Measurements from ENCODE around the gene WDR5. TPM values are rescaled to one million over a fixed set of nuclear protein-coding genes. Genes with fewer than 3 reads are reported as not detected.

Gene WDR5
- total and polyA plus RNA-seq, 2 of the 13 experiments (the other 11 are each of a cell fraction or from before 2014, with no cell fraction given): 34.3 TPM

DNA sequence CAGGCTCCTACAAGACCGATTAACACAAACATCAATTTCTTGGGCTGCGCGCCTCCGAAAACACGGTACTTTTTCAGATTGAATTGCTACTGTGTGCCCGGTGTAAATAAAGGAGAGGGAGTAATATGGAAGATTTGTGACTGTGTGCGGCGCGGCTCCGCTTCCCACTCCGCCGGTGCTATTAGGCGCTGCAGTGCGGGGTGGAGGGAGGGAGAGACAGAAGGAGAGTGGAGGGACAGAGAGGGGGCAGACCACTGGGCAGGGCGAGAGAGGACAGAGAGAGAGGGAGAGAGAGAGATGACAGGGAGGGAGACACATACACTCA is 53.2 kb downstream of the WDR5 start:
- TF ChIP-seq, protein P1, sequence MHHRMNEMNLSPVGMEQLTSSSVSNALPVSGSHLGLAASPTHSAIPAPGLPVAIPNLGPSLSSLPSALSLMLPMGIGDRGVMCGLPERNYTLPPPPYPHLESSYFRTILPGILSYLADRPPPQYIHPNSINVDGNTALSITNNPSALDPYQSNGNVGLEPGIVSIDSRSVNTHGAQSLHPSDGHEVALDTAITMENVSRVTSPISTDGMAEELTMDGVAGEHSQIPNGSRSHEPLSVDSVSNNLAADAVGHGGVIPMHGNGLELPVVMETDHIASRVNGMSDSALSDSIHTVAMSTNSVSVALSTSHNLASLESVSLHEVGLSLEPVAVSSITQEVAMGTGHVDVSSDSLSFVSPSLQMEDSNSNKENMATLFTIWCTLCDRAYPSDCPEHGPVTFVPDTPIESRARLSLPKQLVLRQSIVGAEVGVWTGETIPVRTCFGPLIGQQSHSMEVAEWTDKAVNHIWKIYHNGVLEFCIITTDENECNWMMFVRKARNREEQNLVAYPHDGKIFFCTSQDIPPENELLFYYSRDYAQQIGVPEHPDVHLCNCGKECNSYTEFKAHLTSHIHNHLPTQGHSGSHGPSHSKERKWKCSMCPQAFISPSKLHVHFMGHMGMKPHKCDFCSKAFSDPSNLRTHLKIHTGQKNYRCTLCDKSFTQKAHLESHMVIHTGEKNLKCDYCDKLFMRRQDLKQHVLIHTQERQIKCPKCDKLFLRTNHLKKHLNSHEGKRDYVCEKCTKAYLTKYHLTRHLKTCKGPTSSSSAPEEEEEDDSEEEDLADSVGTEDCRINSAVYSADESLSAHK (CRISPR knock-in tag; IDR thresholded peaks at IDR 0.05; ENCODE audit: borderline replicate concordance): no peak
- TF ChIP-seq, protein P2, sequence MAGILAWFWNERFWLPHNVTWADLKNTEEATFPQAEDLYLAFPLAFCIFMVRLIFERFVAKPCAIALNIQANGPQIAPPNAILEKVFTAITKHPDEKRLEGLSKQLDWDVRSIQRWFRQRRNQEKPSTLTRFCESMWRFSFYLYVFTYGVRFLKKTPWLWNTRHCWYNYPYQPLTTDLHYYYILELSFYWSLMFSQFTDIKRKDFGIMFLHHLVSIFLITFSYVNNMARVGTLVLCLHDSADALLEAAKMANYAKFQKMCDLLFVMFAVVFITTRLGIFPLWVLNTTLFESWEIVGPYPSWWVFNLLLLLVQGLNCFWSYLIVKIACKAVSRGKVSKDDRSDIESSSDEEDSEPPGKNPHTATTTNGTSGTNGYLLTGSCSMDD (CRISPR knock-in tag; IDR thresholded peaks at IDR 0.05): no peak
- TF ChIP-seq NAIF1 (CRISPR knock-in tag; IDR thresholded peaks at IDR 0.05; ENCODE audit: borderline replicate concordance) (no peak), THAP11 (CRISPR knock-in tag; IDR thresholded peaks at IDR 0.05) (no peak), ZNF30 (CRISPR knock-in tag; IDR thresholded peaks at IDR 0.05) (no peak), KLF15 (CRISPR knock-in tag; IDR thresholded peaks at IDR 0.05; ENCODE audit: borderline replicate concordance) (no peak), SMARCC2 (IDR thresholded peaks at IDR 0.05) (no peak), AGO1 (IDR thresholded peaks at IDR 0.05; ENCODE audit: low read depth, low read length, poor library complexity, severe bottlenecking) (no peak), ZNF773 (CRISPR knock-in tag; IDR thresholded peaks at IDR 0.05; ENCODE audit: borderline replicate concordance) (no peak), ZNF343 (CRISPR knock-in tag; IDR thresholded peaks at IDR 0.05) (no peak), ZSCAN31 (CRISPR knock-in tag; IDR thresholded peaks at IDR 0.05; ENCODE audit: low read depth) (no peak)
- TF ChIP-seq, protein P3, sequence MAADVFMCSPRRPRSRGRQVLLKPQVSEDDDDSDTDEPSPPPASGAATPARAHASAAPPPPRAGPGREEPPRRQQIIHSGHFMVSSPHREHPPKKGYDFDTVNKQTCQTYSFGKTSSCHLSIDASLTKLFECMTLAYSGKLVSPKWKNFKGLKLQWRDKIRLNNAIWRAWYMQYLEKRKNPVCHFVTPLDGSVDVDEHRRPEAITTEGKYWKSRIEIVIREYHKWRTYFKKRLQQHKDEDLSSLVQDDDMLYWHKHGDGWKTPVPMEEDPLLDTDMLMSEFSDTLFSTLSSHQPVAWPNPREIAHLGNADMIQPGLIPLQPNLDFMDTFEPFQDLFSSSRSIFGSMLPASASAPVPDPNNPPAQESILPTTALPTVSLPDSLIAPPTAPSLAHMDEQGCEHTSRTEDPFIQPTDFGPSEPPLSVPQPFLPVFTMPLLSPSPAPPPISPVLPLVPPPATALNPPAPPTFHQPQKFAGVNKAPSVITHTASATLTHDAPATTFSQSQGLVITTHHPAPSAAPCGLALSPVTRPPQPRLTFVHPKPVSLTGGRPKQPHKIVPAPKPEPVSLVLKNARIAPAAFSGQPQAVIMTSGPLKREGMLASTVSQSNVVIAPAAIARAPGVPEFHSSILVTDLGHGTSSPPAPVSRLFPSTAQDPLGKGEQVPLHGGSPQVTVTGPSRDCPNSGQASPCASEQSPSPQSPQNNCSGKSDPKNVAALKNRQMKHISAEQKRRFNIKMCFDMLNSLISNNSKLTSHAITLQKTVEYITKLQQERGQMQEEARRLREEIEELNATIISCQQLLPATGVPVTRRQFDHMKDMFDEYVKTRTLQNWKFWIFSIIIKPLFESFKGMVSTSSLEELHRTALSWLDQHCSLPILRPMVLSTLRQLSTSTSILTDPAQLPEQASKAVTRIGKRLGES (CRISPR knock-in tag; IDR thresholded peaks at IDR 0.05; ENCODE audit: borderline replicate concordance): no peak
- TF ChIP-seq, protein P4, sequence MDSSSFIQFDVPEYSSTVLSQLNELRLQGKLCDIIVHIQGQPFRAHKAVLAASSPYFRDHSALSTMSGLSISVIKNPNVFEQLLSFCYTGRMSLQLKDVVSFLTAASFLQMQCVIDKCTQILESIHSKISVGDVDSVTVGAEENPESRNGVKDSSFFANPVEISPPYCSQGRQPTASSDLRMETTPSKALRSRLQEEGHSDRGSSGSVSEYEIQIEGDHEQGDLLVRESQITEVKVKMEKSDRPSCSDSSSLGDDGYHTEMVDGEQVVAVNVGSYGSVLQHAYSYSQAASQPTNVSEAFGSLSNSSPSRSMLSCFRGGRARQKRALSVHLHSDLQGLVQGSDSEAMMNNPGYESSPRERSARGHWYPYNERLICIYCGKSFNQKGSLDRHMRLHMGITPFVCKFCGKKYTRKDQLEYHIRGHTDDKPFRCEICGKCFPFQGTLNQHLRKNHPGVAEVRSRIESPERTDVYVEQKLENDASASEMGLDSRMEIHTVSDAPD (CRISPR knock-in tag; IDR thresholded peaks at IDR 0.05): no peak
- TF ChIP-seq, protein P5, sequence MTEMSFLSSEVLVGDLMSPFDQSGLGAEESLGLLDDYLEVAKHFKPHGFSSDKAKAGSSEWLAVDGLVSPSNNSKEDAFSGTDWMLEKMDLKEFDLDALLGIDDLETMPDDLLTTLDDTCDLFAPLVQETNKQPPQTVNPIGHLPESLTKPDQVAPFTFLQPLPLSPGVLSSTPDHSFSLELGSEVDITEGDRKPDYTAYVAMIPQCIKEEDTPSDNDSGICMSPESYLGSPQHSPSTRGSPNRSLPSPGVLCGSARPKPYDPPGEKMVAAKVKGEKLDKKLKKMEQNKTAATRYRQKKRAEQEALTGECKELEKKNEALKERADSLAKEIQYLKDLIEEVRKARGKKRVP (CRISPR knock-in tag; IDR thresholded peaks at IDR 0.05): no peak
- peaks cover 42% of the 10 kb centered on the region for H3K4me1 ChIP-seq (ENCODE audit: insufficient read depth, low read length)
- in situ Hi-C loops (cut with HindIII; ENCODE audit: extremely low pct_ligation_motif_present, low pct_unique_long_range_greater_than_20kb) (no loop called here), intact Hi-C loops (cut with micrococcal nuclease; ENCODE audit: unreplicated experiment) (no loop called here)
- no peak for DNase-seq (ENCODE audit: low spot score)
- POLR2A ChIA-PET: no interaction called here
- no peak for ATAC-seq
- H3K36me3 ChIP-seq (replicated peaks in 1 of 2; ENCODE audit: control insufficient read depth in 1 of 2, insufficient read depth in 2 of 2, low read length in 2 of 2): no peaks in the 10 kb centered on the region
- H3K4me2 ChIP-seq (ENCODE audit: low read depth, low read length): no peak overlapping the region
- H3K79me2 ChIP-seq (ENCODE audit: insufficient read depth, low read length): no peaks in the 10 kb centered on the region
- H3K9ac ChIP-seq (ENCODE audit: insufficient read depth, low read depth, low read length): no peak overlapping the region
- H3K4me3 ChIP-seq (replicated peaks in 1 of 3; ENCODE audit: insufficient read depth in 1 of 3, low read depth in 2 of 3, low read length in 3 of 3): no peak overlapping the region
- no peak overlapping the region for H2AFZ ChIP-seq (ENCODE audit: low read length)
- no TSS peak for BruUV-seq (replicated peaks)
- CTCF ChIA-PET (ENCODE audit: low intra/inter-chr PET ratio, low total read pairs): no interaction called here
- H3K27ac ChIP-seq (ENCODE audit: extremely low read length, insufficient read depth, low read length): no peak overlapping the region
- no peak for FAIRE-seq
- 69% methylated on average over 15 of the region's 15 CpGs for WGBS (ENCODE audit: low lambda C conversion rate)
- no peaks in the 10 kb centered on the region for H4K20me1 ChIP-seq (ENCODE audit: insufficient read depth, low read length)
- H3K9me3 ChIP-seq (ENCODE audit: low read length): no peaks in the 10 kb centered on the region
- peaks cover 14 to 63% of the 10 kb centered on the region in 2 experiments; a peak in 4 of 5 replicates for H3K27me3 ChIP-seq (ENCODE audit: control insufficient read depth in 1 of 2, insufficient read depth in 2 of 2, low read length in 2 of 2)
